Bronchial epithelial cell (primary cell): Measurements from ENCODE around the gene RDH14. TPM values are rescaled to one million over a fixed set of nuclear protein-coding genes. Genes with fewer than 3 reads are reported as not detected.

Source experiments
- DNase-seq: peaks from one replicate; pipeline ENCODE4 v3.0.0-alpha.2; 2010; ENCODE audit warnings: low read depth
- FAIRE-seq: peaks from 2 replicates; lab custom pipeline; 2011; peaks lifted over from hg19 to GRCh38; lab: Jason Lieb, UNC
- H3K27me3 ChIP-seq: 2 replicates; pipeline ENCODE4 v1.5.1; 2011; ENCODE audit warnings: low read length; ENCODE audit not compliant: control insufficient read depth, insufficient read depth
- H3K36me3 ChIP-seq: 2 replicates; pipeline ENCODE4 v1.5.1; 2011; ENCODE audit warnings: low read length; ENCODE audit not compliant: control insufficient read depth, insufficient read depth
- H3K4me3 ChIP-seq: 2 replicates; pipeline ENCODE4 v1.5.1; 2011; ENCODE audit warnings: mild to moderate bottlenecking, low read depth, low read length, control low read depth
- total RNA-seq: library from RNA; depleted of rRNA; stranded (reverse); fragments of >200 nt; gene quantifications from 2 replicates; pipeline ENCODE4 v1.2.1, GENCODE V29; 2014
- TF ChIP-seq, protein P1 (sequence below): IDR thresholded peaks from 2 replicates; pipeline ENCODE4 v1.5.1; 2011; ENCODE audit warnings: mild to moderate bottlenecking, moderate library complexity, low read length, control low read depth, inconsistent platforms; ENCODE audit not compliant: insufficient read depth, severe bottlenecking

RDH14 gene
- total RNA-seq, 1 donor from 2014 or later: 18.2 TPM

DNA sequence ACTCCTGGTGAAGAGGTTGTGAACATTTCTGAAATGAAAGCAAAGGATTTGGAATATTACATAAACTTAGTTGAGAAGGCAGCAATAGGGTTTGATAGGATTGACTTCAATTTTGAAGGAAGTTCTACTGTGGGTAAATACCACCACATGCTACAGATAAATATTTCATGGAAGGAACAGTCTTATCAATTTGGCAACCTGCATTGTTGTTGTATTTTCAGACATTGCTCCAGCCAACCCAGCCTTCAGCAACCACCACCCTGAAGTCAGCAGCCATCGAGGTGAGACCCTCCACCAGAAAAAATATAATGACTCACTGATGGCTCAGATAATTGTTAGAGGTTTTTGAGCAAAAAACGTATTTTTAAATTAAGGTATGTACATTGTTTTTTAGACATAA, 10.0 kb downstream of the RDH14 start:
- DNase-seq (no peak), FAIRE-seq (no peak)
- TF ChIP-seq, protein P1, sequence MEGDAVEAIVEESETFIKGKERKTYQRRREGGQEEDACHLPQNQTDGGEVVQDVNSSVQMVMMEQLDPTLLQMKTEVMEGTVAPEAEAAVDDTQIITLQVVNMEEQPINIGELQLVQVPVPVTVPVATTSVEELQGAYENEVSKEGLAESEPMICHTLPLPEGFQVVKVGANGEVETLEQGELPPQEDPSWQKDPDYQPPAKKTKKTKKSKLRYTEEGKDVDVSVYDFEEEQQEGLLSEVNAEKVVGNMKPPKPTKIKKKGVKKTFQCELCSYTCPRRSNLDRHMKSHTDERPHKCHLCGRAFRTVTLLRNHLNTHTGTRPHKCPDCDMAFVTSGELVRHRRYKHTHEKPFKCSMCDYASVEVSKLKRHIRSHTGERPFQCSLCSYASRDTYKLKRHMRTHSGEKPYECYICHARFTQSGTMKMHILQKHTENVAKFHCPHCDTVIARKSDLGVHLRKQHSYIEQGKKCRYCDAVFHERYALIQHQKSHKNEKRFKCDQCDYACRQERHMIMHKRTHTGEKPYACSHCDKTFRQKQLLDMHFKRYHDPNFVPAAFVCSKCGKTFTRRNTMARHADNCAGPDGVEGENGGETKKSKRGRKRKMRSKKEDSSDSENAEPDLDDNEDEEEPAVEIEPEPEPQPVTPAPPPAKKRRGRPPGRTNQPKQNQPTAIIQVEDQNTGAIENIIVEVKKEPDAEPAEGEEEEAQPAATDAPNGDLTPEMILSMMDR: no peak

DNA sequence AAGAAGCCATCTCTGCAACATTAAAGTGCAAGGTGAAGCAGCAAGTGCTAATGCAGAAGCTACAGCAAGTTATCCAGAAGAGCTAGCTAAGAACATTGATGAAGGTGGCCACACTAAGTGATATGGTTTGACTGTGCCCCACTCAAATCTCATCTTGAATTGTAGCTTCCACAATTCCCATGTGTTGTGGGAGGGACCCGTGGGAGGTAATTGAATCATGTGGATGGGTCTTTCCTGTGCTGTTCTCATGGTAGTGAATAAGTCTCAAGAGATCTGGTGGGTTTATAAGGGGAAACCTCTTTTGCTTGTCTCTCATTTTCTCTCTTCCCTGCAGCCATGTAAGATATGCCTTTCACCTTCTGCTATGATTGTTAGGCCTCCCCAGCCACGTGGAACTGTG, 11.4 kb downstream of the RDH14 start:
- no peak overlapping the region for H3K4me3 ChIP-seq
- no peak for FAIRE-seq
- TF ChIP-seq, protein P1: no peak

More for the DNA sequence above, 10.0 kb downstream of the RDH14 start:
- no peak overlapping the region for H3K4me3 ChIP-seq
- no peaks in the 10 kb centered on the region for H3K27me3 ChIP-seq
- no peaks in the 10 kb centered on the region for H3K36me3 ChIP-seq

DNA sequence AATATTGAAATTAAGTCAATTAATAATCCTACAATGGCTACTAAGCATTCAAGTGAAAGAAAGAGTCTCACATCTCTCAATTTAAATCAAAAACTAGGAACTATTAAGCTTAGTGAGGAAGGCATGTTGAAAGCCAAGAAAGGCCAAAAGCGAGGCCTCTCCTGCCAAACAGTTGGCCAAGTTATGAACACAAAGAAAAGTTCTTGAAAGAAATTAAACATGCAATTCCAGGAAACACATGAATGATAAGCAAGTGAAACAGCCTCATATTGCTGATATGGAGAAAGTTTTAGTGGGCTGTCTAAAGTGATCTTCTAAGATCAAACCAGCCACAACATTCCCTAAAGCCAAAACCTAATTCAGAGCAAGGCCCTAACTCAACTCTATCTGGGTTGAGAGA, 11.8 kb downstream of the RDH14 start:
- no peak for FAIRE-seq
- no peak for DNase-seq
- Histone ChIP-seq H3K4me3 (no peak overlapping the region), H3K27me3 (no peaks in the 10 kb centered on the region), H3K36me3 (no peaks in the 10 kb centered on the region)
- TF ChIP-seq, protein P1: no peak

More for the DNA sequence above, 11.4 kb downstream of the RDH14 start:
- H3K36me3 ChIP-seq: no peaks in the 10 kb centered on the region
- no peaks in the 10 kb centered on the region for H3K27me3 ChIP-seq
- DNase-seq: no peak

DNA sequence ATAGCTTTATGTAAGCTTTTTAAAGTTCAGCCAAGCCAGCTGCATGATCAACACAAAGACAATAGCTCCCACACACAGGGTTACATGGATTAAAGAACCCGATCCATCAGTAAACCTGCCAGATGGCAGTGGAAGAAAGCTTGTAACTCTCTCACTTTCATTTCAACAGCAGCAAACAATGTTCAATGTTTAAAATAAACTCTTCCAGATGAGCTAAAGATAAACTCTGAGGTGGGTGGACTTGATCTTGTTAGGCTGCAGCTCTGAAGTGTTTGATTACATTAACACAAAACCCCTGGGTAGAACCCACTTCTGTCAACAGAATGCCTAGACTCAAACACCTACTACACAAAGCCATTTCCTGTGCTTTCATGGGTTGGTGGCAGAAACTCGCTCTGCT, 13.9 kb downstream of the RDH14 start:
- FAIRE-seq: no peak
- H3K36me3 ChIP-seq: no peaks in the 10 kb centered on the region
- TF ChIP-seq, protein P1: no peak

DNA sequence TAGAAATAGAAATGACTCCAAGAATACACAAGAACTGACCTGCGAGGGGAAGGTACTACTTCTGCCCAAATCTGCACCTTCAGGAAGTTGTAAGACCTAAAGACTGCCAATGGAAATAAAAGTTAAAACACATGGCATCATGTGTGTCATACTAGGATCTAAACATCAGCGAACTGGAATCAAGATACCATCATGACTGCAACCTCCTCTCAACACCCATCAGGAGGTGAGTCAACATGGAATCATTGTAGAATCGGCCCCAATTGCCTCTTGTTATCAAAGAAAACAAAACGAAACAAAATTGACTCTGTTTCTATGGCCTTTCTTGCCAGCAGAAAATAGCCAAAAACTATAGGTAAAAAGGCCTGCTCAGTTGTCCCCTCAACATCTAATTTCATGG, 15.1 kb downstream of the RDH14 start:
- DNase-seq (peak; percentile 94), FAIRE-seq (no peak)

More for the DNA sequence above, 13.9 kb downstream of the RDH14 start:
- H3K27me3 ChIP-seq: no peaks in the 10 kb centered on the region
- H3K4me3 ChIP-seq: no peak overlapping the region
- DNase-seq: peak; percentile 18

DNA sequence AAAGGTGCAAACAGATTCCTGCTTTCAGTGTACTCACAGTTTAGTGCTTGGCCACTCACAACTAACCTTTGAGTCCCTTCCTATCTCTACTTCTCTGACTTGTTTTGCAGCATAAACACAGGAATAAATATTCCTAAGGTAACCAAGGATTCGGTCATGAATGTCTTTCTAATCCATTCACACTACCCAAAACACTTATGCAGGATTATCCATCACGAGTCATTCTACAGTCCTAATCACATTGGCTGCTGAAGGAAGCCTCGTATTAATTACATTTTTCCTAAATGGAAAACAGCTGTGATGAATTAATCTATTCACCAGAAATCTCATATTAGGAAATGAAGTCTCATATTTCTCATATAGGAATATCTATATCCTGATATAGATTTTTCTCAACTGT, 16.3 kb downstream of the RDH14 start:
- no peak for FAIRE-seq
- TF ChIP-seq, protein P1: no peak
- Histone ChIP-seq H3K36me3 (no peaks in the 10 kb centered on the region), H3K27me3 (no peaks in the 10 kb centered on the region), H3K4me3 (no peak overlapping the region)
- peak; percentile 59 for DNase-seq

More for the DNA sequence above, 15.1 kb downstream of the RDH14 start:
- Histone ChIP-seq H3K27me3 (no peaks in the 10 kb centered on the region), H3K4me3 (no peak overlapping the region), H3K36me3 (no peaks in the 10 kb centered on the region)
- TF ChIP-seq, protein P1: no peak
